NCI-H2081 treated with DMSO at 0.1 percent for 48 hours (cell line): ENCODE measurements around the gene CAD.
"Not testable (repeated sequence)": the region's sequence is repeated elsewhere in the genome, so short reads cannot be mapped to it uniquely, and the experiment has no call there.

ENCODE experiments used
- DNase-seq: peaks from one replicate; lab custom pipeline; 2025; lab: John Stamatoyannopoulos, UW

Gene CAD

DNA sequence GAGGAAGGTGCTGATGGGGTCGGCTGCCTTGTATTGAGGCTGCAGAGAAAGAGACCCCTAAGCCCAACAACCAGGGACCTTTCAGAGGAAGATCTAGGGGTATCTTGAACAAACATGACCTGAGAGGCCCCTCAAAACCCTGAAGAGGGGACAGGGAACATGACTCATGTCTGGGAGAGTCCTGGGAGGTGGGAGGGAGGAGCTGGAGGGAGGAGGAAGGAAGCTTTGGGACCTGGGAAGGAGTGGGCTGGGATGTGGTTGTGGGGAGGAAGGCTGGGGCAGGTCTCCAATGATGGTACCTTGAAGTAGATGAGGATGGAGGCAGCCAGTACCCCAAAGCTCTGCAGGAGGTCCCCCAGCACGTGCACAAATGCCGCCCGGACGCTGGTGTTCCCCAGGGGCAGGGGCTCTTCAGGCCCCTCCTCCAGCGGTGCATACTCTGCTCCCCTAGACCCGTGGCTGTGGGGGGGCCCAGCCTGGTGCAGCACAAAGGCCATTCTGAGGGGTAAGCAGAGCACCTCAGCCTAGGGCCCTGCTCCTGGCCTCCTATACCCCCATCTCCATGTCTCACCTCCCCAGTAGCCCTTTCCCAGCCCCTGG is 39.8 kb downstream of the CAD start:
- DNase-seq: no peak

DNA sequence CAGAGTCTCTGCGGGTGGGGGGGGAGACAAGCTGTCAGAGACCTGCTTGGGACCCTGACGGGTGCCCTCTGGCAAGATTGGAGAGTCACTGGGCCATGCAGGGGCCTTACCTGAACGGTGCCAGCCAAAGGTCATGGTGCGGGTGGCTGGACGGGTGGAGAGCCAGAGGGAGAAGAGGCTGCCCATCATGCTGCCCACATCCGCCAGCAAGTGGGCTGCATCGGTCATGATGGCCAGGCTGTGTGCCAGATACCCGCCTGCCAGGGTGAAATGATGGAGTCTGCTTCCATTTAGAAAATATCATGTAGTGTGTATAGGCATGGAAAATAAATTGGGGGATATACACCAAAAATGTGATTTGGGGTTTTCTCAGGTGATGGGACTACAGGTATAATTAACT is 40.9 kb downstream of the CAD start:
- no peak for DNase-seq

DNA sequence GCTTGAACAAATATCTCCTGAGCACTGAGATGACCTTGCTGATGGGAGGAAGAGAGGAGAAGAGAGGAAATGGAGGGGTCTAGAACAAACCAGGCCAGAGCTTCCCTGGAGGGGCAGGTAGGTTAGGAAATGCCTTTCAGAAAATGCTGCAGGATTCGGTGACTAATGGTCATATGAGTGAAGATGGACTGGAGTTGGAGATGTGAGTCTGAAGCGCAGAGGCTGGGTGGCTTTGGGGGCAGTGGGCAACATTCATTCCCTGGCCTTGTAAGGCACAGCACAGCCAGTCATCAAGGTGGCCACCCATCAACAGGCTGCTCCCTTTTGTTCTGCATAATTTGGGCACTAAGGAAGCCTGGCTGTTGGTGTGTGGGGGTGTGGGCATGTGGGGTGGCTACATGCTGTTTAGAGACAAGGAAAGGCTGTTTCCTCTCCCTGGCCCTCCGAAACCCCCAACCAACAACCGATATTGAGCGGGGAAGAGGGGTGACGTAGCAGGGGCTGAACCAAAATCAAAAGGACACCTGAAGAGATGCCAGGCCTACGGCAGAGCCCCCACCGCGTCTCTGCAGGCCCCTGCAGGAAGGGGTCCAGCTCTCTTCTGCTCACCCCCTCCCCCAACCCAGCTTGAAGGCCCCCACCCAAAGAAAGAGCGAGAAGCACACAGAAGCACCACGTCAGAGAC is 44.2 kb downstream of the CAD start:
- DNase-seq: no peak

DNA sequence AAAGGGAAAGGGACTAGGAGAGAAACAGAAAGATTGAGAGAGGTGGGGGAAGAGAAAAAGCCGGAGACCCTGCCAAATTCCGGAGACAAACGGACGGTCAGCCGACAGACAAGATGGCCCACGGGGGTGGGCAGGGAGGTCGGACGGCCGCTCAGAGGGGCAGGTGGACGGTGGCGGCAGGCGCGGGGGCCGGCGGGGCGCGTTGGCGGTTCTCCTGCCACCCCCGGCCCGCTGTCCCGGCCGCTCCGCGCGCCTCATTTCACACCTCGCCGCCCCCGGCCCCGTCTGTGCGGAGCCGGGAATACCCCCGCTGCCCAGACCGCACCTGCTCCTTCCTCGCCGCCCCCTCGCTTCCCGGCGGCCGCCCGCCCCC is 44.7 kb downstream of the CAD start:
- DNase-seq: no peak

DNA sequence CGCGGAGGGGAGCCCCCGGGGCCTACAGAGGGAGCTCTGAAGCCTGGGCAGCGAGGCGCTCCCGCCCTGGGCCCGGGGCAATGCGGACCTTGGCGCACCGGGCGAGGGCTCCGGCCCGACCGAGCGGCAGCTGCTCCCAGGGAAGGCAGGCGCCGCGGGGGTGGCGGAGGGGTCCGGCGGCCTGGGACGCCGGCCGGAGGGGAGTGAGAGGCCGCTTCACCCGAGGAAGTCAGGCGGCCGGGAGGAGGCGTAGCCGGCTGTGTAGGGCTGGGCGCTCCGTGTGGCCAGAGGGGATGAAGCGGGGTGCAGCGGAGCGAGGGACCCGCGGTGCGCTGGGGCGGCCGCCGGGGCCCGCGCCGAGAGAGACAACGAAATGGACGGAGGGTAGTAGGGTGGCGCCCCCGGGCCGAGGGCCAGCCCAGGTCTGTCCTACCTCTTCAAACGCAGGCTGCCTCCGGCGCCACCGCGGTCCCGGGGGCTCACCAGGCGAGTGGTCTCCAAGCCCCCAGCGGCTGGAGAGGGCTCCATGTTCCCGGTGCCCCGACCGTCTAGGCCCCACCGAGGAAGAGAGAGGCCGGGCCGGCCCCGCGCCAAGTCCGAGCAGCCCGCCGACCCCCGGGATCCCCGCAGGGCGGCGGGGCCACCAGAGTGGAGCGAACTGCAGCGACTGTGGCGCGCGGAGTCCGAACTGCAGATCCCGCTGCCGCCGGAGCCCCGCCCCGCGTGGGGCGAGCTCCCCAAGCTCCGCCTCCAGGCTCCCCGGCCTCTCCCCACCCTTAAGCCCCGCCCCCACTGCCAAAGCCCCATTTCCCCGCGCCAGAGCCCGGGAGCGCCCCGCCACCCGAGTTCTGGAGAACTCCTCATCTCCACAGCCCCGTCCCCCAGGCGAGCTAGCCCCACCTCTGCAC is 45.5 kb downstream of the CAD start, which contains the start of gene SLC30A3:
Gene SLC30A3, minus strand, starts transcription at position 669 of the 908 bp plus-strand sequence. Its CDS starts 141 bp downstream, at position 528.
- DNase-seq: no peak

GRCh38 chr2:27263287-27264252 is 46.4 kb downstream of the CAD start:
- DNase-seq: no peak

- DNase-seq: no peak
Measured at GRCh38 chr2:27264253-27264752, 47.1 kb downstream of the CAD start.

DNA sequence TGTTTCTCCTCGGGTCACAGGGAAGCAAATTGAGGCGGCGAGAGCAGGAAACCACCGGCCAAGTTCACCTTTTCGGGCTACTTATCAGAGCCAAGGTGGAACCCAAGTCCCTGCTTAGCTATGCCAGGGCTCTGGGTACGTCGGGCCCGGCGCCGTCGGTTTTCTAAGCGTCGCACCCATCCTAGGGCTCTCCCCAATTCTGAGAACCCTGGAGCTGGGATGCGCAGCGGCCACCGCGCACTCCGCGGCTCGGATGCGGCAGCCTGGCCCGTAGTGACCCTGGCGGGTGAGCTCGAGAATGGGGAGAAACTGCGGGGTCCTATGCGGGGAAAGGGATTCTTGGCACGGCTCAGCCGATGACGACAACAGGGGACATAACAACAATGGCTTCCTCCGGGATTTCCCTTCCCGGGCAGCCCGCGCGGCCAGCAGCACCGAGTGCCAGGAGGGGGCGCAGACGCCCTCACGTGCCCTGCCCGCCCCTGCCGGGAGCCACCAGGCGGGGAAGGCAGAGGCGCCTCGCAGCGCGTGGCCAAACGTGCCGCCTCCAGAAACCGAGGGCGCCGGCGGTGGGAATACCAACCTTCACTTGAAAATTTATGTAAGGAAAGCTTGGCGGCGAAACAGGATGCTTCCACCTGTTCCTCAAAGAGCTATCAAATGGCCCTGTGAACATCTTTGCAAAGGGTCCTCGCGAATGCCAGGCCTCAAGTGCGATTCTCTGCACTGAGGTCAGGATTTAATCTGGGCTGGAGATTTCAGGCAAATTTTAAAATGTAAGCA is 47.8 kb downstream of the CAD start:
- peak; percentile 18 for DNase-seq

- no peak for DNase-seq
Measured at GRCh38 chr2:27265536-27265870, 48.3 kb downstream of the CAD start.

- not testable (repeated sequence) for DNase-seq
Measured at GRCh38 chr2:27268296-27268695, 51.1 kb downstream of the CAD start.

DNA sequence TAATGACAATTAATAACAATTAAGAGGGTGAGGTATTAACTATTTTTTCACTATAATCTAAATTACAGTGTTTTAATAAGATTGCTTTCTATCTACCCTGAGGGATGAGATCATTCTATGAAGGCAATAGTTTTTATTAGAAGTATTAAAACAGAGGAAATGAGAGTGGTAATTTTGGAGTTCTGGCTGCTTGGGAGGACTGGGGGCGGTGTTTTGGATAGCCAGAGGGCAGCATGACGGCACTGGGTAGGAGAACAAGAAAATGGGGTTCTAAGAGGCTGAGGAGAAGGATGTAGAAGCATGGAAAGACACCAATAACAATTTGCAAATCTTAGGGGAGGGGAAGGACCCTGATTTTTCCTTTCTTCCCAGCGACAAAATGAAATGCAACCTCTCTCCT is 53.0 kb downstream of the CAD start:
- no peak for DNase-seq

- no peak for DNase-seq
Measured at GRCh38 chr2:27270670-27271069, 53.5 kb downstream of the CAD start.

GRCh38 chr2:27271631-27272340 is 54.6 kb downstream of the CAD start:
- no peak for DNase-seq

- DNase-seq: not testable (repeated sequence)
Measured at GRCh38 chr2:27272537-27273522, 55.7 kb downstream of the CAD start.

DNA sequence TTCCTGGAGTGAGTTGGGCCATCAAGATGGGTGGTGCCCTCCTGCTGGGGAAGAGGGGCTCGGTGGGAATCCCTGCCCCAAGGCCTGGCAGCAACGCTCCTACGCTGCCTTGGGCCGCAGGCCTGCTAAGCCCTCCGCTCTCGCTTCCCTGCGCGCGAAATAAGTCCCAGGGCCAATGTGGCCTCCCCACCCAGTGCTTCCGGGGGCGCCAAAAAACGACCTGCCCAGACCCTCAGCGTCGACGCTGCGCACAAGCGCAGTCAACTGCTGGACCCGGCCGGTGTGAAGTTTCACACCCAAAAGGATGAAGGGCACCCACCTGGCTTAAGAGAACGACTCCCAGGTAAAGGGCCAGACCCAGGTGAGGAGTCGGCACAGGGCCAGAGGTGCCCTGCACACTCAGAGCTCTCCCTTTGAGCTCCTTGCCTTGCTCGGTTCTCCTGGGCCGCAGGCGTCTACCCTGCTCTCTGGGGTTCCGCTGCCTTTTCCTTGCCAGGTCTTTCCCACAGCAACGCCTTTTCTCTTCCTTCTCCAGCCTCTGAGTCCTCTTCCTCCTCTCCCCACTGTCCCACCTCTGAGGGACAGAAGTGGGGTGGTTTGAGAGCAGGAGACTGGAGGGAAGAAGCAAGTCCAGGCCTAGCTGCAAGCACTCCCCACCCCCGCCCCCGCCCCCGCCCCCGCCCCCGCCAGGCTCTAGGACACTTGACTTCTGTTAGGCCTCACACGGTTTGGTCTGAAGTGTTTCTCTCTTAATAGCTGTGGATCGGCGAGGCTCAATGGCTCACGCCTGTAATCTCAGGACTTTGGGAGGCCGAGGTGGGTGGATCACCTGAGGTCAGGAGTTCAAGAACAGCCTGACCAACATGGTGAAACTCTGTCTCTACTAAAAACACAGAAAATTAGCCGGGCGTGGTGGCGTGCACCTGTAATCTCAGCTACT is 58.3 kb downstream of the CAD start, which contains the start of gene DNAJC5G:
Gene DNAJC5G, plus strand, starts transcription at position 223 of the 940 bp plus-strand sequence. CDS start 1,296 bp downstream, outside the sequence.
- DNase-seq: no peak

GRCh38 chr2:27278010-27278409 is 60.8 kb downstream of the CAD start:
- DNase-seq: no peak

DNA sequence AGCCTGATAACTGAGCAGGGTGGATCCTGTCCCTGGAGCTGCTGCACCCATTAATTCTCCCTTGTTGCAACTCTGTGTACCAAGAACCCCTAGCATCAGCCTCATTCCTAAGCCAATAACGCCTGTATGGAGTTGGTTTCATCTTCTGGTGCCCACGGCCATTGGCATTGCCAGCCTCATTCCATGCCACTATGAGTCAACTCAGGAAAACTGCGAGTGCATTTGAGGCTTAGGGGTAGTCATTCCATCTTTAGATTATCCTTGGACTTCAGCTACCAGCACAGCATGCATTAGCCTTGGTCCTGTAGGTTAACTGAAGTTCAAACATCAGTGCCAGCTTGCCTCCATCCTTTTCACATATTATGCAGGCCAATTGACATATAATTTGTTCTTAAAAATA is 63.7 kb downstream of the CAD start:
- DNase-seq: no peak

GRCh38 chr2:27281442-27281841 is 64.3 kb downstream of the CAD start:
- no peak for DNase-seq
